Central memory CD4-positive, alpha-beta T cell (primary cell): ENCODE measurements around the gene CEND1.

Source experiments
- DNase-seq: peaks from one replicate; pipeline ENCODE4 v3.0.0; 2022

Gene CEND1

DNA sequence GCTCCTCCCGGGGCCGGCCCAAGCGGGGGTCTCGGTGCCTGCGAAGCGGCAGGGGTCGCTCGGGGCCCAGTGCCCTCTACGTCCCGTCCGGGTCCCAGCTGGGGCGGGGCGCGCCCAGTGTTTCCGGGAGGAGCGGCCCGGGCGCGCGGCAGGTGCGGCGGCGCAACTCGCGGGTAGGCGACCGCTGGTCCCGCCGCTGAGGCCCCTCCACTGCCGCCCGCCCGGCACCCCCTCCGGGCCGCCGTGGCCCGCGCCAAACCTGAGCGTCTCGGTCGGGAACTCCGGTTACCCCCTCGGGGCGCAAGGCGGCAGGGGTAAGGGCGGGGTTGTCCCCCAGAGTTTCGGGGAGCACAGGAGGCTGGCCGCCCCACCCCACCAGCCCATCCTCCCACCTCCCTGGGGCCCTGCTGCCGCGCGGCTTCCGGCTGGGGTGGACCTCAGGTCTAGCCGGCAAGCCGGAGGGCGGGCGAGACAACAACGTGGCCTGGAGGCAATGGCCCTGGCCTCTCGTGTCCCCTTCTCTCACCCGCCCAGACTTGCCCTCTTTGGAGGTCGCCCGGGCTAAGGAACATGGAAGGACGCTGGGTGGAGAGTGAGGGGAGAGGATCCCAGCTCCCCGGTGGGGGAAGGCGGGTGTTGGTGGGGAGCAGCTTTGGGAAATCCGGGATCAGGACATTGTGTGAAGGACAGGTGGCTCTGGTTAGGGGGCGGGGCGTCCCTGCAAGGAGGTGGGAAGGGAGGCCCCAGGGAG, 37.4 kb upstream of the CEND1 start:
- no peak for DNase-seq

DNA sequence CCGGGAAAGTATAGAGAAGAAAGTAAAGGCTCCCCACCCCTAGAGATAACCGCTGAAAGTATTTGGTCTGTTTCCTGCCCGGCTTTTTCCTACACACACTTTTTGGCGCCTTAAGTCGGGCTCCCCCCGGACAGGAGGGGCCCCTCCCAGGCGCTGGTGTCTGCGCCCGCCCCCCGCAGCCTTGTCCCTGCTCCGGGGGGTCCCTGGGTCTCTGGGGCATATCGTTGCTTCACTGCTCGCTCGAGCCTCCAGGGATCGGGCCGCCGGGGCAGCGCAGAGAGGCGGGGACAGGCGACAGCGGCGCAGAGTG, 36.9 kb upstream of the CEND1 start:
- DNase-seq: no peak

DNA sequence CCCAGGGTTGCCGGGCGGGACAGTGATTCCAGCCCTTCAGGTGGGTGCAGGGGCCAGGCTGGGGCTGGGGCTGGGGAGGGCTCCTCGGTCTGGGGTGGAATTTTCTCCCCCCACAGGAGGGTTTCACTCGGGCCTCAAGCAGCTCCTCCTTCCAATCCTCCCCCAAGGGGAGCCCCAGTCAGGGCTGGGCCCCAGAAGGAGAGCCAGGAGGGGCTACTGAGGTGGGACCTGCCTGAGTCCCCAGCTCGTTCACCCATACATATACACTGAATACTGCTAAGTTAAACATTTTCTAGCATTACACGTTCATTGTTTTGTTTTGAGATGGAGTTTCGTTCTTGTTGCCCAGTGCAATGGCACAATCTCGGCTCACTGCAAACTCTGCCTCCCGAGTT, 36.3 kb upstream of the CEND1 start:
- no peak for DNase-seq

DNA sequence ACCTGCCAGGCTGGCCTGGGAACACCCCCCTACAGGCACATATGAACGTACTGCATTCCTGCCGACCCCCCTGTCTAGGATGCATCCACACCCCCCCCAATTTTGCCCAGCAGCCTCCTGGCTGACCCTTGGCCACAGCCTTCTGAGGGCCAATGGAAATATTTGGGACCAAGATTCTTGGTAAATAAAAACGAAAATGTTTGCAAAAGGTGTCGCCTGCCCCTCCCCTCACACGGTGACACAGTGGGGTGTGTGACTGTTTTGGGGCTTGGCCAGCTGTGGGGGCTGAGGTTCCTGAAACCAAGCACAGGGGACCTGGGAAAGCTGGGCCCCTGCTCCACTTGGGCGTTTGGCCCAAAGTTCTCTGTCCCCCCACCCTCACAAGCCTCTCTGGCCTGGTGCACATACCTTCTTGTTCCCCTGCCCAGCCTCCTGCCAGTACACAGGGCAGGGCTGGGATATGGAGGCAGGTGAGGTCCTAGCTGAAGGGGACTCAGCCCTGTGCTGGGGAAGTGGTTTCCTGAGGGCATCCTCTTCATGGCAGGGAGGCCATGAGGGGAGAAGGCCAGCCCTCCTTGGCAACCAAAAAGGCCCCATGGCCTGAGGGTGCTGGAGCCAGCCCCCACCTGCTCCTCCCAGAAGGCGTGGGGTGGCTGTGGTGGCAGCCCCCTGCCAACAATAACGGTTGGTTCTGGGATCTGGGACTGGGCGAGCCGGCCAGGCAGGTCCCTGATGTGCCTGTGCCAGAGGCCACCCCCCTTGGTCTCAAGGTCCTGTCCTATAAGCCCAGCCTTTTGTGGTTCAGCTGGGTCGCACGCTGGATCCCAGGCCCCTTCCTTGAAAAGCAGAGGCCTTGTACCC, 35.7 kb upstream of the CEND1 start:
- DNase-seq: no peak

DNA sequence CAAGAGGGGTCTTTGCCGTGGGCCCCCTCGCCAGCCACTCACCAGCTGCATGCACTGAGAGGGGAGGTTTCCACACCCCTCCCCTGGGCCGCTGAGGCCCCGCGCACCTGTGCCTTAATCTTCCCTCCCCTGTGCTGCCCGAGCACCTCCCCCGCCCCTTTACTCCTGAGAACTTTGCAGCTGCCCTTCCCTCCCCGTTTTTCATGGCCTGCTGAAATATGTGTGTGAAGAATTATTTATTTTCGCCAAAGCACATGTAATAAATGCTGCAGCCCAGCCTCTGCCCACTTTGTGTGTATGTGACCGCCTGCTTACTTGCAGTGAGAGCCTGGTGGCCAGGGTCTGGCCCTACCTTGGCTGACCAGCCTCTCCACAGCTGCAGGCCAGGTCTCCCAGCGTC, 35.1 kb upstream of the CEND1 start:
- DNase-seq: no peak

DNA sequence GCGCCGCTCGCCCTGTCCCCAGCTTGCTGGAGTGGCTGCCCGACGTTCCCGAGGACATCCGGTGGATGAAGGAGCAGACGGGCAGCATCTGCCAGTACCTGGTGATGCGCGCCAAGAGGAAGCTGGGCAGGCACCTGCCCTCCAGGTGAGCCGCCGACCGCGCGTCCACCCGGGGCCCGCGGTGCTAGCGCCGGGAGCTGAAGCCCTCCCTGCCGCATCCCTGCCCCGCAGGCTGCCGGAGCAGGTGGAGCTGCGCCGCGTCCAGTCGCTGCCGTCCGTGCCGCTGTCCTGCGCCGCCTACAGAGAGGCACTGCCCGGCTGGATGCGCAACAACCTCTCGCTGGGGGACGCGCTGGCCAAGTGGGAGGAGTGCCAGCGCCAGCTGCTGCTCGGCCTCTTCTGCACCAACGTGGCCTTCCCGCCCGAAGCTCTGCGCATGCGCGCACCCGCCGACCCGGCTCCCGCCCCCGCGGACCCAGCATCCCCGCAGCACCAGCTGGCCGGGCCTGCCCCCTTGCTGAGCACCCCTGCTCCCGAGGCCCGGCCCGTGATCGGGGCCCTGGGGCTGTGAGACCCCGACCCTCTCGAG, 34.5 kb upstream of the CEND1 start:
- DNase-seq: no peak

DNA sequence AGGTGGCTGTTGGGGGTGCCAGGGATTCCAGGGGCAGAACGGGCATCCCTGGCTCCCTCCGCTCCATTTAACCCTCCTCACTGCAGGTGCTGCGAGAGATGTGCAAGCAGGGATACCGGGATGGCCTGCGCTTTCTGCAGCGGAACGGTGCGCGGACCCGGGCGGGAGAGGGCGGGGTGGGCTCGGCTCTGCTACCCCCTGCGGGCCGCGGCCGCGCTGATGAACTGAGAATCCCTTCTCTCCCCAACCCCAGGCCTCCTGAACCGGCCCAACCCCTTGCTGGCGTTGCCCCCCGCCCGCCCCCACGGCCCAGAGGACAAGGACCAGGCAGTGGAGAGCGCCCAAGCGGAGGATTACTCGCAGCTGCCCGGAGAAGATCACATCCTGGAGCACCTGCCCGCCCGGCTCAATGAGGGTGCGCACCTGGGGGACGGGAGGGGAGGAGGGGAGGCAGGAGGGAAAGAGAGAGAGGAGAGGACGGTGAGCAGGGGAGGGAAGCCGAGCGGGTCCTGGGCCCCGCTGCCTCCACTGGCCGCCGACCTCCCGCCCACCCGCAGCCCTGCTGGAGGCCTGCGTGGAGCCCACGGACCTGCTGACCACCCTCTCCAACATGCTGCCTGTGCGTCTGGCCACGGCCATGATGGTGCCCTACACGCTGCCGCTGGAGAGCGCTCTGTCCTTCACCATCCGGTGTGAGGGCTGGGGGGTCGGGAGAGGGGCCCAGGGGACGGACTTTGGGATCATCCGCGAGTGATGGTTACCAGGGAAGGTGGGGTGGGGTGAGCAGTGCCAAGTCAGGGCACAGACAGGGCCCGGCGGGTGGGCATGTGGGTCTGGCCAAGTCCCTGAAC, 33.8 kb upstream of the CEND1 start:
- no peak for DNase-seq

DNA sequence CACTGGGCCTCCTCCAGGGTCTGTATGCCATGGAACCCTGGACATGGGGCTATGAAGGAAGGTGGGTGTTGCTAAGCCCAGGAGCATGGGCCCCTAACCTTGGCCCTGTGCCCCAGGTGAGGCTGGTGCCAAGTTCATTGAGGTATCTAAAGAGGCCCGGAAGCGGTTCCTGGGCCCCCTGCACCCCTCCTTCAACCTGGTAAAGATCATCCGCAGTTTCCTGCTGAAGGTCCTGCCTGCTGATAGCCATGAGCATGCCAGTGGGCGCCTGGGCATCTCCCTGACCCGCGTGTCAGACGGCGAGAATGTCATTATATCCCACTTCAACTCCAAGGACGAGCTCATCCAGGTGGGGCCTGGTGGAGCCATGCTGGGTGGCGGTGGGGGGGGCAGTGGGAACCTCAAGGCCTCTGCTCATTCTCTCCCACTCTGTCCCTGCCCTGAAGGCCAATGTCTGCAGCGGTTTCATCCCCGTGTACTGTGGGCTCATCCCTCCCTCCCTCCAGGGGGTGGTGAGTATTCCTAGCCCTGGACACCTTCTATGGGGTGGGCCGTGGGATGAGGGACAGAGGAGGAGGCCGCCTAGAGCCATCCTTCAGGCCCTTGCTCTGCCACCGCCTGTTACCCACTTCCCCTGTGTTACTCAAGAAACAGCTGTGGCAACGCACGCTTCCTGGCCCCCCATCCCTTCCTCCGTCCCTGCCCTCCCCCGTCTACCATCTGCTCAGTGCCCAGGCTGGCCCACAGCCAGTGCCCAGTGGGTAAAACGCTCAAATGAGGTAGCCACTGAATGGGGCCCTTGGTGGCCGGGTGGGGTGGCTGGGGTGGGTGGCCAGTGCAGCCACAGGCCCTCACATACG, 31.9 kb upstream of the CEND1 start:
- DNase-seq: no peak

DNA sequence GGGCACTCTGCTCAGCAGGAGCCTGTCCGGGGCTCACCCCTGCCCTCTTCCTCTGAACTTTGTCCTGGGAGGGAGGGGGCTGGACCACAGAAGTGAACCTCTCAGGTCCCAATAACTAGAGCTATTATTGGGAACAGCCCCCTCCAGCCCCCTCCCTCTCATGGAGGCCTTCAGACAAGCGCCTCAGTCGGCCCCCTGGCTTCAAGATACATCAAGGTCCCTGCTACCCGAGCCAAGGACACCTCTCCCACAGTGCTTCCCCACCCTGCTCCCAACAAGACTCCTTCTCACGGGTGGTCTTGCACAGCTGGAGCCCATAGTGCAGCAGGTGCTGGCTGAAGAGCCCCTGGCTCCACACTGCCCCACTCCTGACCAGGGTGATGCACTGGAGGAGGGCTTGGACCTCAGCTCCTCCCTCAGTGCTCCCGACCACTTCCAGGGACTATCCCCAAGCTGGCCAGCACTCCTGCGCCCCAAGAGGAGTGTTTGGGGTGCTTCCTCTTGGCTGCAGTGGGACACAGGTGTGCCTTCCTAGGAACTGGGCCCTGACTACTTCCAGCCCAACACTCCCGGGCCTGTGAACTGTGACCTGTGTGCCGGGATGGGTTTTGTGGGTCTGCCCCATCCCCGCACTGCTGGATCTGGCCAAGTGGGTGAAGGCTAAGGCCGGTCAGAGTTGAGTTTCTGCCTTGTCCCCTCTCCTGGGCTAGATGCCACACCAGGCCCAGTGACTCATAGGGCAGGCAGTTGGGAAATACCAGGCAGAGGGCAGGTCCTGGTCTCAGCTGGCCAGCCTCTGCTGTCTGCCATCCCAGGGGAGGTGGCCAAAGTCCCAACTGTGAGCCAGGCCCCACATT, 31.0 kb upstream of the CEND1 start:
- DNase-seq: no peak

DNA sequence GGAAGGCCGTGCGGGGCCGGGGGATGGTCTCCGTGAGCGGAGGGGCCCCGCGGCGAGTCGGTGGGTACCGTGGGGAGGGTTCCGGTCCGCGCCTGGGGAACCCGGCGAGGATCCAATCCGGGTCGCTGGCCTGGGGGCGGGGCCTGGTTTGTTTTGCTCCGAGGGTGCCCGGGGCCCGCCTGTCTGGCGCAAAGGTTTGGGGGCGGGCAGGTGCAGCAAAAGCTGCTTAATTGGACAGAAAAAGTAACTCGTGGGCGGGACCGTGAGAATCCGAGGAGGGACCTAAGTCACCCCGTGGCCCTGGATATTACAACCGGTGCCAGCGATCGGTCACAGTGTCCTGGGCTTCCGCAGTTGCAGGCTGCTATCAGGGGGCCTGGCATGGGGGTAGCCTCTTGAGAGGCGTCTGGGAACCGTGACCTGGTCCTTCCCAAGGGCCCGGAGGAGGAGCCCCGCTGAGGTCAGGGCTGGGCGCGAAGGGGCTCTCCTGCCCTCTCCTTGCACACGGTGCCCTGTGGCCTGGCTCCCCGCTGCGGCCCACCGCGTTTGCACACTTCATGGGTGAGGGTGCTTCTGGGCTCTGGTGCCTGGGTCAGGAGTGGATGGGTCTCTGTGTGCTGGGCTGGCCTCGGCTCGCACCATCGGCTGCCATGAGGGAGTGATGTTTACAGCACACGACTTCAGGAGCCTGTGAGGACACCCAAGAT, 30.2 kb upstream of the CEND1 start:
- peak; percentile 94 for DNase-seq

DNA sequence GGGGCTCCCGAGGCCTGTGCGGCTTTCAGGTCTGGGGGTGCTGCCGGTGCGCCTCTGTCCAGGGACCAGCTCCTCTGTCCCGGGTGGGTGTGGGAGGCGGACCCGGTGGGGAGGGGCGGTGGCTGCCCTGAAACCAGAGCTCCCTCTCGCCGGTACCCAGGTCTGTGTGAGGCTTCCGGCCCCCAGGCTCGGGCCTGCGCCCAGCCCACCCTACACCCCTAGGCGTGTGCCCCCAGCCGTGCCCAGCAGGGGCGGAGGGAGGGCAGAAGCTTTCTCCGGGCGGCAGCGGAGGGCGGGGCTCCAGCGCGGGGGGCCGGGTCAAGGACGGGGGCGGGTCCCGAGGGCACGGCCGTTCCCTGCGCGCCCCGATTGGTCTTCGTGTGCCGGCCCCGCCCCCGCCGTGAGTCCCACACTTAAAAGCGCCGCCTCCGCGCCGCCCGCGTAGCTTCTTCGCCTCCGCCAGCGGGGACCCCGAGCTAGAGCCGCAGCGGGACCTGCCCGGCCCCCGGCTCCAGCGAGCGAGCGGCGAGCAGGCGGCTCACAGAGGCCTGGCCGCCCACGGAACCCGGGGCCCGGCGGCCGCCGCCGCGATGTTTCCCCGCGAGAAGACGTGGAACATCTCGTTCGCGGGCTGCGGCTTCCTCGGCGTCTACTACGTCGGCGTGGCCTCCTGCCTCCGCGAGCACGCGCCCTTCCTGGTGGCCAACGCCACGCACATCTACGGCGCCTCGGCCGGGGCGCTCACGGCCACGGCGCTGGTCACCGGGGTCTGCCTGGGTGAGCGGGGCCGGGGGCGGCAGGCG, 29.4 kb upstream of the CEND1 start:
- peak; percentile 86 for DNase-seq

DNA sequence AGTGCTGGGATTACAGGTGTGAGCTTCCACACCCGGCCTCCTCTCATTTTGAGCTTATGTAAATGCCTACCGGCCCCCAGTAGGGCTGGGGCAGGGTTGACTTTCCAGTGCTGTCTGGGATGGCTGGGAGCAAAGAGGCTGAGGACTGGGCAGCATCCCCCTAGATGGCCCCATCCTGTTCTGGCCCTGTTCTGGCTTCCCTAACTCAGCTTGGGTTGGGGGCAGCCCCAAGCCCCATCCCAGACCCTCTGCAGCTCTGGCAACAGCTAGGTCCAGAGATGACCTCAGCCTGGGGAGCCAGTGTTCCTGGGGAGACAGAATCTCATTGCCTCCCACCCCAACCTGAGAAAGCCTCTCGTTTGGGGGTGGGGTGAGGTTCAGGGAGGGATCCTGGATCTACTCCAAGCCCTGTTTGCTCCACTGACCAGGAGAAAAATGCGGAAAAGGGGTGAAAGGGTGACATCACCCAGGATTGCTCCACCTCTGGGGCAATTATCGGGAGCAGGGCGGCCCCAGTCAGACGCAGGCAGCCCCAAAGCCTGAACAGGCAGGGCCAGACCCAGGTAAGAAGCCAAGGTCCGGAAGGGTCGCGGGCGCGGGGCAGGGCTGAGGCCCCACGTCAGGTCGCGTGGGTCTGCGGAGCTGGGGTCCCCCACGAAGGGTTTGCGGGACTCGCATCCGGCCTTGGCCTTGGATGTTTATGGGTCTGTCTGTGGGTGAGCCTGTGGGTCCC, 28.7 kb upstream of the CEND1 start, which contains the start of gene PNPLA2:
PNPLA2 (plus strand) TSS at position 519 of the 733 bp plus-strand sequence. CDS start 805 bp downstream, outside the sequence.
- DNase-seq: no peak

DNA sequence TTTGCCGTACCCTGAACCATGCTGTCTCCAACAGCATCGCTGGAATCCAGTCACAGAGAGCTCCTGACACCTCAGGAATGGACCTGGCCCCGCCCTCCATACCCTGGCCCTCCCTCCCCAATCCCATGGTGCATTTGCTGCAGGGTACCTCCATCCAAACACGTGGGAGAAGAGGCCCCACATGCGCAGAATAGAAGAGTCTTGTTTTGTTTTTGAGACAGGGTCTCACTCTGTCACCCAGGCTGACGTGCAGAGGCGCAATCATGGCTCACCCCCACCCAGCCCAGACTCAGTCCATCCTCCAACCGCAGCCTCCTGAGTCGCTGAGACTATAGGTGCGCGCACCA, 26.5 kb upstream of the CEND1 start:
- no peak for DNase-seq

DNA sequence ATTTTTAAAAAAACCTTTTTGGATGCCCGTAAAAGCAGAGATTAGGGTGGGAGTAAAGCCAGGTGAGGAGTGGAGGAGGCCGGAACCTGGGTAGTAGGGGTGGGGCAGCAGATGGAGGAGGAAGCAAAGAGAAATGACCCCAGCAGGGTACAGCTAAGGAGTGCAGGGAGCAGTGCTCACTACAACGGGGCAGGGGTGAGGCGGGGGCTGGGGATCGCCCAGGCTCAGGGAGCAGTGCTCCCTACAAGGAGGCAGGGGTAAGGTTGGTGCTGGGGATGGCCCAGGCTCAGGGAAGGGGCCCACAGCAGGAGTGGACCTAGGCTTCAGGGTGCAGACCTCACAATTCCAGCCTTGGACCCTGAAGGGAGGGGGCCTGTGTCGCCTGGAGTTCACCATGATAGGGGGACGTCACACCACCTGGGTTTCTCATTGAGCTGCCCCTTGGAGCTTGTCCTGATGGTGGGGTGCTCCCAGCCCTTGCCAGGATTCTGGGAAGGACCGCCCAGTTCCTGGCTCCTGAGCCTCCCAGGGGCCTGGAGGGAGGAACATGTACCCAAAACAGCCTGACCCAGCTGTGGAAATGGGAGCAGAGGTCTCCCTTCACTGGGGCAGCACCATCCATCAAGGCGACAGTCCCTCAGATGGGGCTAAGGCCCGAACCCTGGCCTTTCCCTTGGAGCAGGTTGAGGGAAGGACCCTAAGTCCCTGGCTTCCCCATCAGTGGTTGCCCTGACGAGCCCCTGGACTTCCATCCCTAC, 26.0 kb upstream of the CEND1 start:
- no peak for DNase-seq

DNA sequence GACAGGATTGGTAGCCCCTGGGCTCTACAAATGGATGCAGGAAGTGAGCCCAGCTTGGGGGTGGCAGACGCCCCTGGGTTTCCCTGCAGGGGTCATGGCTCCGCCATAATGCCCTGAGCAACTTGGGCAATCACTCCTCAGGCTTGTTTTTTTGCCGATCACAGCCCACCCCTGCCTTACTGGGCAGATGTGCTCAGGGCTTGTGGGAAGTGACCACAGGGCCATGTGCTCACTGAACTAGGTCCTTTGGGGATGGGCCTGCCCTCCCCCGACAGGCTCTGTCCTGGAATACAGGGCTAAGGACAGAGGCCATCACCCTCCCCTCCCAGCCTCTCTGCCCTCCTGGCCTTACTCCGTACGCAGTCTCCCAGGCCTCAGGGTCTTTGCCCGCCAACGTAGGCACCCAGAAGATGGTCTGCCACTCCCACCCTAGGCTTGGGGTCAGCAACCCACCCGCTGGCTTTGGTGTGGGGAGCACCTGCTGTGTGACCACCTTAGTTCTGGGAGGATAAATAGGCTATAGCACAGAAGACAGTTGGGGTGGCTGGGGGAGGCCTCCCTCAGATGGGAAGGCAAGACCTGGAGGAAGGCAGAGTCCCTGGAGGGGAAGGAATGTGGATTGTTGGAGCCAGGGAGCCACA, 23.7 kb upstream of the CEND1 start:
- DNase-seq: no peak

DNA sequence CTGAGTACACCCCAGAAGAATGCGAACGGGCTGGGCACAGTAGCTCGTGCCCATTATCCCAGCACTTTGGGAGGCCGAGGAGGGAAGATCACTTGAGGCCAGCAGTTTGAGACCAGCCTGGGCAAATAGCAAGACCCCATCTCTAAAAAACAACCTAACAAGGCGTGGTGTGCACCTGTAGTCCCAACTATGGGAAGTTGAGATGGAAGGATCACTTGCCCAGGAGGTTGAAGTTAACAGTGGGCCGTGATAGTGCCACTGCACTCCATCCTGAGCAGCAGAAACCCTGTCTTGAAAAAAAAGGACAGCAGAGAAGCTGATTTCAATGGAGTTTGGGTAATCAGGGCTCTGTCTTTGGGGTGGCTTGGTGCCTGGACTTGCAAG, 23.2 kb upstream of the CEND1 start:
- DNase-seq: no peak

DNA sequence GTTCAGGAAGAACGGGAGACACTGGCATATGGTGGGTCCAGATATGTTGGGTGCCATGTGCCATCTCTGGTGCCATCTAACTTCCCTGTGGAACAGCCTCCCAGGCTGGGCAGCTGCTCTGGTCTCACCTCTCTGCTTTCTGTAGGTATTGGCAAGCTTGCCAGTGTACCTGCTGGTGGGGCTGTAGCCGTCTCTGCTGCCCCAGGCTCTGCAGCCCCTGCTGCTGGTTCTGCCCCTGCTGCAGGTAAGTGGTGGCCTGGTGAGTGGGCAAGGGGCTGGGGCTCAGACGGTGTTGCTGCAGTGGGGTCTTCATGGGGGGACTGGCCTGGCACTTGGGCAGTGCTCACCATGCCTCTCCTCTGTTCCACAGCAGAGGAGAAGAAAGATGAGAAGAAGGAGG, 22.5 kb upstream of the CEND1 start:
- no peak for DNase-seq
